Glomerular visceral epithelial cell (primary cell): ENCODE measurements around the gene ZNF595.
"Not testable (repeated sequence)": the region's sequence is repeated elsewhere in the genome, so short reads cannot be mapped to it uniquely, and the experiment has no call there.

Experiments used
- DNase-seq: peaks from one replicate; pipeline ENCODE4 v3.0.0-alpha.2; 2016; ENCODE audit errors: extremely low spot score

ZNF595 gene

GRCh38 chr4:85951-86350 is 32.8 kb downstream of the ZNF595 start:
- no peak for DNase-seq

- DNase-seq: not testable (repeated sequence)
Measured at GRCh38 chr4:86559-87324, 33.6 kb downstream of the ZNF595 start.

- no peak for DNase-seq
Measured at GRCh38 chr4:98386-98785, 45.3 kb downstream of the ZNF595 start.

GRCh38 chr4:99863-100262 is 46.7 kb downstream of the ZNF595 start:
- no peak for DNase-seq

- no peak for DNase-seq
Measured at GRCh38 chr4:107083-107443, 53.9 kb downstream of the ZNF595 start.

- no peak for DNase-seq
Measured at GRCh38 chr4:107444-108429, 54.6 kb downstream of the ZNF595 start.

GRCh38 chr4:112771-113170 is 59.6 kb downstream of the ZNF595 start:
- DNase-seq: no peak

GRCh38 chr4:113732-114131 is 60.6 kb downstream of the ZNF595 start:
- DNase-seq: no peak

GRCh38 chr4:114149-114548 is 61.0 kb downstream of the ZNF595 start:
- no peak for DNase-seq

GRCh38 chr4:116499-116898 is 63.4 kb downstream of the ZNF595 start:
- DNase-seq: no peak

- DNase-seq: no peak
Measured at GRCh38 chr4:120616-121015, 67.5 kb downstream of the ZNF595 start.

- no peak for DNase-seq
Measured at GRCh38 chr4:121408-122084, 68.4 kb downstream of the ZNF595 start.

GRCh38 chr4:123922-124274 is 70.8 kb downstream of the ZNF595 start:
- not testable (repeated sequence) for DNase-seq

GRCh38 chr4:124275-125081 is 71.4 kb downstream of the ZNF595 start, which contains the start of gene ZNF718:
ZNF718 (plus strand) TSS chr4:124501; CDS start chr4:124671, 170 bp downstream.
- DNase-seq: peak; percentile 72

- peak; percentile 3 for DNase-seq
Measured at GRCh38 chr4:125091-125771, 72.1 kb downstream of the ZNF595 start.

- DNase-seq: no peak
Measured at GRCh38 chr4:125833-126232, 72.7 kb downstream of the ZNF595 start.

- DNase-seq: no peak
Measured at GRCh38 chr4:132483-132882, 79.4 kb downstream of the ZNF595 start.
